ENCODE measurements around the gene SLC6A16. TPM values are rescaled to one million over a fixed set of nuclear protein-coding genes. Genes with fewer than 3 reads are reported as not detected.
"Not testable (repeated sequence)": the region's sequence is repeated elsewhere in the genome, so short reads cannot be mapped to it uniquely, and the experiment has no call there.

SLC6A16 gene
- 2.9 and 5.0 TPM in 2 replicates for total RNA-seq (ENCODE audit: low replicate concordance)

DNA sequence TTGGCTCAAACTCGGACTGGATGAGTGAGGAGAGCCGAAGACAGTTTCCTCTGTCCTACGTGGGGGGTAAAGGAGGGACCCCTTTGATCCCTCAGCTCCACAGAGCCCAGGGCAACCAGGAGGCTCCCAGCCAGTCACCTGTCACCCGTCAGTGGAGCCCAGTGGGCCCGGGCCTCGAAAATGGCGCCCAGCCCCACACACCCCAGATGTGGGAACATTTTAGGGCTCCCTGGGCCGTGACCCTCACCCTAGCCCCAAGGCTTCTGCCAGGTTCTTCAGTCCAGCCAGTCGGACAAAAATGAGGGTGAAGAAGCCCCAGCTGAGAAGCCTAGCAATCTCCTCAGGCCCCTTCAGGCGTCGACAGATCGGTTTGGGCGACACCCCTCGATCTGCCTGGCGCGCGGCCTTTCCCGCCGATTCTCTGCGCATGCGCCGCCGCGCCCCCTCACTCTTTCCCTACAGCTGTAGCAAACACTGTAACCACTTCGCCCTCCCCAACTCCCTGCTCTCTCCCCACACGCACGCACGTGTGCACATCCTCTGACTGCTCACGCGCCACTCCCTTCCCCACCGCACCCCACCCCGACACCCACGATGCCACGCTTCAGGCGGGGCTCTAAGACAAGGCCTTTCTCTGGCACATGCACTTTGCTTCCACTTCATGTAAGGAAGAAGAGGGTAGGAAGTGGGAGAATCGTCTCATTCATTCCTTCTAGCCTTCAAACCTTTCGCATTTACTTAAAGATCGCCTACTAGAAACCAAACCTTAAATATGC is at the start of gene SLC6A16:
TSS of gene SLC6A16 (minus strand) at position 391 of the 776 bp plus-strand sequence. CDS start 13,844 bp downstream, outside the sequence.
- no peak within 1 kb of the TSS for H3K9ac ChIP-seq
- peaks cover 30% of the 10 kb centered on the region for H3K9me3 Mint-ChIP-seq
- no peak within 1 kb of the TSS for H3K4me2 ChIP-seq
- H4K20me1 ChIP-seq (ENCODE audit: low read depth), result no peaks in the 10 kb centered on the region
- DNase-seq (ENCODE audit: low spot score), result no peak
- peaks cover 57% of the 10 kb centered on the region for H3K36me3 Mint-ChIP-seq
- H3K4me3 ChIP-seq, result no peak within 1 kb of the TSS
- H3K79me2 ChIP-seq (ENCODE audit: low read depth), result no peaks in the 10 kb centered on the region
- H3K27ac ChIP-seq, result no peak within 1 kb of the TSS
- H3K27me3 ChIP-seq, result no peaks in the 10 kb centered on the region
- H3K36me3 ChIP-seq, result peaks cover 8% of the 10 kb centered on the region
- H2AFZ ChIP-seq (replicated peaks), result no peak within 1 kb of the TSS
- peaks cover 9% of the 10 kb centered on the region for H3F3A ChIP-seq (ENCODE audit: low read depth)
- no peaks in the 10 kb centered on the region for H3K9me3 ChIP-seq (ENCODE audit: low read depth)
- H3K4me1 Mint-ChIP-seq, result no peaks in the 10 kb centered on the region
- no peaks in the 10 kb centered on the region for H3K27me3 Mint-ChIP-seq (ENCODE audit: insufficient read depth, low read depth)
- H3K27ac Mint-ChIP-seq, result no peak within 1 kb of the TSS
- H3K4me3 Mint-ChIP-seq, result no peak within 1 kb of the TSS
- H3K4me1 ChIP-seq, result no peaks in the 10 kb centered on the region
- TF ChIP-seq, protein P1, sequence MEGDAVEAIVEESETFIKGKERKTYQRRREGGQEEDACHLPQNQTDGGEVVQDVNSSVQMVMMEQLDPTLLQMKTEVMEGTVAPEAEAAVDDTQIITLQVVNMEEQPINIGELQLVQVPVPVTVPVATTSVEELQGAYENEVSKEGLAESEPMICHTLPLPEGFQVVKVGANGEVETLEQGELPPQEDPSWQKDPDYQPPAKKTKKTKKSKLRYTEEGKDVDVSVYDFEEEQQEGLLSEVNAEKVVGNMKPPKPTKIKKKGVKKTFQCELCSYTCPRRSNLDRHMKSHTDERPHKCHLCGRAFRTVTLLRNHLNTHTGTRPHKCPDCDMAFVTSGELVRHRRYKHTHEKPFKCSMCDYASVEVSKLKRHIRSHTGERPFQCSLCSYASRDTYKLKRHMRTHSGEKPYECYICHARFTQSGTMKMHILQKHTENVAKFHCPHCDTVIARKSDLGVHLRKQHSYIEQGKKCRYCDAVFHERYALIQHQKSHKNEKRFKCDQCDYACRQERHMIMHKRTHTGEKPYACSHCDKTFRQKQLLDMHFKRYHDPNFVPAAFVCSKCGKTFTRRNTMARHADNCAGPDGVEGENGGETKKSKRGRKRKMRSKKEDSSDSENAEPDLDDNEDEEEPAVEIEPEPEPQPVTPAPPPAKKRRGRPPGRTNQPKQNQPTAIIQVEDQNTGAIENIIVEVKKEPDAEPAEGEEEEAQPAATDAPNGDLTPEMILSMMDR (IDR thresholded peaks at IDR 0.05), result no peak
- TF ChIP-seq EZH2 (IDR thresholded peaks at IDR 0.05), result no peak
- TF ChIP-seq EZH2phosphoT487 (IDR thresholded peaks at IDR 0.05), result no peak

DNA sequence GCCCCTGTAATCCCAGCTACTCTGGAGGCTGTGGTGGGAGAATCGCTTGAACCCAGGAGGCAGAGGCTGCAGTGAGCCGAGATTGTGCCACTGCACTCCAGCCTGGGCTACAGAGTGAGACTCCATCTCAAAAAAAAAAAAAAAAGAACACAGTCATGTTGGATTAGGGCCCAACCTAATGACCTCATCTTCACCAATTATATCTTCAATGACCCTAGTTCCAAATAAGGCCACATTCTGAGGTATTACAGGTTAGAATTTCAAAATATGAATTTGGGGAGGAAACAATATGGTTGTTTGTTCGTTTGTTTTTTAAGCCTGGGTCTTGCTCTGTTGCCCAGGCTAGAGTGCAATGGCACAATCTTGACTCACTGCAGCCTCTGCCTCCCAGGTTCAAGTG is 48.2 kb upstream of the SLC6A16 start:
- H3K27ac Mint-ChIP-seq; H3K4me3 Mint-ChIP-seq; H4K20me1 ChIP-seq (ENCODE audit: low read depth); H3K9ac ChIP-seq; H3K36me3 Mint-ChIP-seq; H3F3A ChIP-seq (ENCODE audit: low read depth); H3K27me3 Mint-ChIP-seq (ENCODE audit: insufficient read depth, low read depth); H3K4me3 ChIP-seq; H3K4me2 ChIP-seq; H3K9me3 ChIP-seq (ENCODE audit: low read depth); H3K27ac ChIP-seq; H3K79me2 ChIP-seq (ENCODE audit: low read depth); H3K4me1 ChIP-seq; H3K36me3 ChIP-seq; H3K9me3 Mint-ChIP-seq; H3K4me1 Mint-ChIP-seq; DNase-seq (ENCODE audit: low spot score); H2AFZ ChIP-seq (replicated peaks); H3K27me3 ChIP-seq: not testable (repeated sequence)

GRCh38 chr19:49371184-49371583 is 46.2 kb upstream of the SLC6A16 start:
- H3K36me3 Mint-ChIP-seq, result peaks cover 3% of the 10 kb centered on the region
- no peak for DNase-seq (ENCODE audit: low spot score)

More at GRCh38 chr19:49371184-49371583, 46.2 kb upstream of the SLC6A16 start:
- Mint-ChIP-seq H3K4me3 (no peak overlapping the region), H3K4me1 (peaks cover 3% of the 10 kb centered on the region), H3K27me3 (ENCODE audit: insufficient read depth, low read depth) (peaks cover 2% of the 10 kb centered on the region), H3K9me3 (peaks cover 6% of the 10 kb centered on the region), H3K27ac (no peak overlapping the region)
- H2AFZ ChIP-seq (replicated peaks), result no peak overlapping the region
- no peaks in the 10 kb centered on the region for H3K36me3 ChIP-seq
- H3K4me2 ChIP-seq, result no peak overlapping the region
- H3K4me1 ChIP-seq, result no peaks in the 10 kb centered on the region
- H3K27ac ChIP-seq, result no peak overlapping the region
- no peak overlapping the region for H3K4me3 ChIP-seq
- no peaks in the 10 kb centered on the region for H4K20me1 ChIP-seq (ENCODE audit: low read depth)
- no peaks in the 10 kb centered on the region for H3K79me2 ChIP-seq (ENCODE audit: low read depth)
- no peak for TF ChIP-seq EZH2phosphoT487 (IDR thresholded peaks at IDR 0.05)
- TF ChIP-seq, protein P1 (IDR thresholded peaks at IDR 0.05), result no peak
- H3K9ac ChIP-seq, result no peak overlapping the region
- no peaks in the 10 kb centered on the region for H3K9me3 ChIP-seq (ENCODE audit: low read depth)
- no peaks in the 10 kb centered on the region for H3K27me3 ChIP-seq
- peaks cover 3% of the 10 kb centered on the region for H3F3A ChIP-seq (ENCODE audit: low read depth)

All from neural progenitor cell (in vitro differentiated cells).